Stimulated activated CD4-positive, alpha-beta T cell treated with anti-CD3 and anti-CD28 coated beads, TNF-alpha, amount 100 ng/mL, for 1 hour (primary cell): ENCODE data around the gene GPI.
"Not testable (repeated sequence)": the region's sequence is repeated elsewhere in the genome, so short reads cannot be mapped to it uniquely, and the experiment has no call there.

ENCODE experiments used
- DNase-seq, 3 donors: peaks; one replicate each; pipeline ENCODE4 v3.0.0-alpha.2; 2020; ENCODE audit warnings: low read depth in 3 of 3, low spot score in 1 of 3

The GPI gene

GRCh38 chr19:34364830-34365462 is at the start of gene GPI:
TSS of gene GPI (plus strand) at chr19:34365196. CDS start at chr19:34365267, 71 bp downstream.
- DNase-seq, result peak in 2 of 3 donors; percentile 51 to 64

- DNase-seq, result no peak
Observed at GRCh38 chr19:34316247-34316646, 48.7 kb upstream of the GPI start.

GRCh38 chr19:34316741-34317301 is 48.2 kb upstream of the GPI start:
- DNase-seq, result no peak

GRCh38 chr19:34317311-34317927 is 47.6 kb upstream of the GPI start:
- DNase-seq, result no peak

- DNase-seq, result no peak
Observed at GRCh38 chr19:34319230-34319585, 45.8 kb upstream of the GPI start.

- DNase-seq, result no peak
Observed at GRCh38 chr19:34319785-34320184, 45.2 kb upstream of the GPI start.

- no peak for DNase-seq
Observed at GRCh38 chr19:34320277-34320676, 44.7 kb upstream of the GPI start.

GRCh38 chr19:34321735-34322134 is 43.3 kb upstream of the GPI start:
- no peak for DNase-seq

GRCh38 chr19:34323433-34324204 is 41.4 kb upstream of the GPI start:
- DNase-seq, result no peak

GRCh38 chr19:34324320-34324719 is 40.7 kb upstream of the GPI start:
- DNase-seq, result no peak

- DNase-seq, result no peak
Observed at GRCh38 chr19:34325181-34325580, 39.8 kb upstream of the GPI start.

- no peak for DNase-seq
Observed at GRCh38 chr19:34325981-34326787, 38.8 kb upstream of the GPI start.

- no peak for DNase-seq
Observed at GRCh38 chr19:34327851-34328250, 37.1 kb upstream of the GPI start.

GRCh38 chr19:34328982-34329381 is 36.0 kb upstream of the GPI start:
- DNase-seq, result no peak

- DNase-seq, result no peak
Observed at GRCh38 chr19:34330116-34330515, 34.9 kb upstream of the GPI start.

GRCh38 chr19:34330596-34330995 is 34.4 kb upstream of the GPI start:
- DNase-seq, result not testable (repeated sequence)

- DNase-seq, result not testable (repeated sequence)
Observed at GRCh38 chr19:34331596-34331995, 33.4 kb upstream of the GPI start.

GRCh38 chr19:34332027-34332760 is 32.8 kb upstream of the GPI start:
- DNase-seq, result no peak

GRCh38 chr19:34335914-34336313 is 29.1 kb upstream of the GPI start:
- DNase-seq, result no peak

- DNase-seq, result no peak
Observed at GRCh38 chr19:34336781-34337271, 28.2 kb upstream of the GPI start.
